Keratinocyte (primary cell): ENCODE data around the gene HOXB9. TPM values are rescaled to one million over a fixed set of nuclear protein-coding genes. Genes with fewer than 3 reads are reported as not detected.

ENCODE experiments used
- DNase-seq: peaks from one replicate; pipeline ENCODE4 v3.0.0-alpha.2; 2011; ENCODE audit warnings: low read depth, missing footprints, low spot score
- FAIRE-seq: peaks from 2 replicates; lab custom pipeline; 2011; peaks lifted over from hg19 to GRCh38; lab: Jason Lieb, UNC
- H2AFZ ChIP-seq: 2 replicates; pipeline ENCODE4 v1.6.0; 2012; ENCODE audit warnings: low read length, control low read depth, inconsistent platforms; ENCODE audit not compliant: control insufficient read depth
- H3K27ac ChIP-seq: 2 replicates; pipeline ENCODE4 v1.5.1; 2011; ENCODE audit warnings: low read length; ENCODE audit not compliant: control insufficient read depth, insufficient read depth
- H3K27me3 ChIP-seq: 3 replicates; pipeline ENCODE4 v1.6.0; 2011; ENCODE audit warnings: low read length; ENCODE audit not compliant: control insufficient read depth, insufficient read depth; ENCODE audit errors: extremely low read depth
- H3K36me3 ChIP-seq, 2 experiments: 2 replicates in 1 of 2; 3 replicates in 1 of 2; pipeline ENCODE4 v1.5.1; 2011; ENCODE audit warnings: low read length in 2 of 2, mild to moderate bottlenecking in 1 of 2; ENCODE audit not compliant: control insufficient read depth in 2 of 2, insufficient read depth in 2 of 2; ENCODE audit errors: extremely low read depth in 1 of 2
- H3K4me1 ChIP-seq: 3 replicates; pipeline ENCODE4 v1.5.1; 2011; ENCODE audit warnings: low read length; ENCODE audit not compliant: control insufficient read depth, insufficient read depth; ENCODE audit errors: extremely low read depth
- H3K4me2 ChIP-seq: 3 replicates; pipeline ENCODE4 v1.6.0; 2011; ENCODE audit warnings: low read depth, low read length; ENCODE audit not compliant: control insufficient read depth, insufficient read depth; ENCODE audit errors: extremely low read depth
- H3K4me3 ChIP-seq, 3 experiments: fragments of 200-600 bp in 1 of 3; sonication (generic) in 1 of 3; 2 replicates in 2 of 3; 3 replicates in 1 of 3; pipeline ENCODE4 v1.5.1; 2011 to 2016; ENCODE audit warnings: low read length in 3 of 3, mild to moderate bottlenecking in 3 of 3, control low read depth in 2 of 3, inconsistent platforms in 1 of 3, low read depth in 1 of 3, mixed read lengths in 1 of 3, mixed run types in 1 of 3, moderate library complexity in 1 of 3; ENCODE audit not compliant: control insufficient read depth in 2 of 3, insufficient read depth in 2 of 3; ENCODE audit errors: extremely low read depth in 1 of 3
- H3K79me2 ChIP-seq: 2 replicates; pipeline ENCODE4 v1.6.0; 2012; ENCODE audit warnings: low read length; ENCODE audit not compliant: control insufficient read depth, insufficient read depth
- H3K9ac ChIP-seq: 3 replicates; pipeline ENCODE4 v1.6.0; 2011; ENCODE audit warnings: low read length; ENCODE audit not compliant: control insufficient read depth, insufficient read depth; ENCODE audit errors: extremely low read depth
- H3K9me1 ChIP-seq: 3 replicates; pipeline ENCODE4 v1.6.0; 2011; ENCODE audit warnings: low read length; ENCODE audit not compliant: control insufficient read depth, insufficient read depth; ENCODE audit errors: extremely low read depth
- H3K9me3 ChIP-seq: 2 replicates; pipeline ENCODE4 v1.5.1; 2012; ENCODE audit warnings: low read depth, low read length; ENCODE audit not compliant: control insufficient read depth
- H4K20me1 ChIP-seq: 3 replicates; pipeline ENCODE4 v1.6.0; 2011; ENCODE audit warnings: low read length; ENCODE audit not compliant: control insufficient read depth, insufficient read depth; ENCODE audit errors: extremely low read depth
- EZH2 ChIP-seq: IDR thresholded peaks from one replicate; pipeline ENCODE4 v1.6.1; 2012; ENCODE audit warnings: inconsistent platforms, mild to moderate bottlenecking, low read length, moderate library complexity
- dilution Hi-C: fragments of 300-500 bp; cut with MboI; formaldehyde crosslinking; loops from one replicate; pipeline ENCODE4 v1.7.0; 2020; ENCODE audit warnings: low sequenced_read_pairs; ENCODE audit not compliant: extremely low pct_ligation_motif_present
- polyA plus RNA-seq, 5 experiments: library from polyadenylated mRNA; depleted of rRNA in 3 of 5; stranded (reverse) in 3 of 5; stranded (forward) in 1 of 5; unstranded in 1 of 5; fragments of >200 nt; gene quantifications; 1 replicate in 1 of 5; 2 replicates in 3 of 5; 3 replicates in 1 of 5; pipeline versions ENCODE4 v1.2.1 to v1.2.3, GENCODE V29; 2011 to 2012; ENCODE audit warnings: missing spikeins in 2 of 5, low read depth in 1 of 5, low replicate concordance in 1 of 5
- TF ChIP-seq, protein P1 (sequence below), 3 experiments: IDR thresholded peaks in 1 of 3; conservative IDR thresholded peaks in 1 of 3; optimal IDR thresholded peaks in 1 of 3; 2 replicates in 2 of 3; 3 replicates in 1 of 3; pipeline versions ENCODE3 to v1.5.1; 2011; ENCODE audit warnings: low read length in 3 of 3, mild to moderate bottlenecking in 3 of 3, moderate library complexity in 2 of 3, control low read depth in 1 of 3, inconsistent platforms in 1 of 3; ENCODE audit not compliant: insufficient read depth in 2 of 3; ENCODE audit errors: extremely low read depth in 1 of 3

Gene HOXB9
- polyA plus RNA-seq, 1 donor (not counting 4 experiments of a cell fraction or from before 2014, with no cell fraction given), result 0.03 TPM

DNA sequence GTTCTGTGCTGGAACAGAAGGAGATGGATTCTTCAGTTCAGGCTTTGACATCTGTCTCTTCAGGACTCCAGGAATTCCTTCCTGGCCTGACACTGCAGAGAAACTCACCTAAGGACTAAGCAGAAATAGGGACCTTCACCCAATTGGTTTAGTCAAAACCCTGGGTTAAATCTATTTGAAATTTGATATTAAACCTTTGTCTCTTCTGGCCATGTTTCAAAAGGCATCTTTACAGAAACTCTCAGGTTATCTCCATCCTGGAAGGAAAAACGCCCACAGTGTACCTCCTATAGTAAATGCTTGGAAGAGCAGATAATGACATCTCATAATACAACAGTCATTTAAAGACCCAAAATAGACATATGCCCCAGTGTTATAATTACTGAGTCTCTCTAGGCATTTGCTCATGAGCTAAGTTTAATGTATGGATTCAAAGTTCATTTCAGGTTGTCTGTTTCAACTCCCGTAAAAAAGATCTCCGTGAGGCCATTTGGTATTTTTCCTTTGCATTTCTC, 42.4 kb downstream of the HOXB9 start:
- no peaks in the 10 kb centered on the region for H3K9me1 ChIP-seq
- TF ChIP-seq, protein P1, sequence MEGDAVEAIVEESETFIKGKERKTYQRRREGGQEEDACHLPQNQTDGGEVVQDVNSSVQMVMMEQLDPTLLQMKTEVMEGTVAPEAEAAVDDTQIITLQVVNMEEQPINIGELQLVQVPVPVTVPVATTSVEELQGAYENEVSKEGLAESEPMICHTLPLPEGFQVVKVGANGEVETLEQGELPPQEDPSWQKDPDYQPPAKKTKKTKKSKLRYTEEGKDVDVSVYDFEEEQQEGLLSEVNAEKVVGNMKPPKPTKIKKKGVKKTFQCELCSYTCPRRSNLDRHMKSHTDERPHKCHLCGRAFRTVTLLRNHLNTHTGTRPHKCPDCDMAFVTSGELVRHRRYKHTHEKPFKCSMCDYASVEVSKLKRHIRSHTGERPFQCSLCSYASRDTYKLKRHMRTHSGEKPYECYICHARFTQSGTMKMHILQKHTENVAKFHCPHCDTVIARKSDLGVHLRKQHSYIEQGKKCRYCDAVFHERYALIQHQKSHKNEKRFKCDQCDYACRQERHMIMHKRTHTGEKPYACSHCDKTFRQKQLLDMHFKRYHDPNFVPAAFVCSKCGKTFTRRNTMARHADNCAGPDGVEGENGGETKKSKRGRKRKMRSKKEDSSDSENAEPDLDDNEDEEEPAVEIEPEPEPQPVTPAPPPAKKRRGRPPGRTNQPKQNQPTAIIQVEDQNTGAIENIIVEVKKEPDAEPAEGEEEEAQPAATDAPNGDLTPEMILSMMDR (optimal IDR thresholded peaks at IDR 0.05 in 1 of 3, IDR thresholded peaks at IDR 0.05 in 1 of 3, conservative IDR thresholded peaks at IDR 0.05 in 1 of 3; ENCODE audit: extremely low read depth in 1 of 3, insufficient read depth in 2 of 3, low read length in 3 of 3), result no peak
- no peak for TF ChIP-seq EZH2
- no peaks in the 10 kb centered on the region for H3K36me3 ChIP-seq
- dilution Hi-C loops, result no loop called here
- no peaks in the 10 kb centered on the region for H3K9me3 ChIP-seq
- no peaks in the 10 kb centered on the region for H4K20me1 ChIP-seq
- FAIRE-seq, result no peak
- H3K27ac ChIP-seq, result no peak overlapping the region
- peaks cover 69% of the 10 kb centered on the region for H3K27me3 ChIP-seq
- H3K9ac ChIP-seq, result no peak overlapping the region
- peaks cover 17% of the 10 kb centered on the region for H3K4me1 ChIP-seq
- no peak overlapping the region for H3K4me3 ChIP-seq
- H3K79me2 ChIP-seq, result no peaks in the 10 kb centered on the region
- no peak overlapping the region for H3K4me2 ChIP-seq
- no peak for DNase-seq
- H2AFZ ChIP-seq, result no peak overlapping the region

DNA sequence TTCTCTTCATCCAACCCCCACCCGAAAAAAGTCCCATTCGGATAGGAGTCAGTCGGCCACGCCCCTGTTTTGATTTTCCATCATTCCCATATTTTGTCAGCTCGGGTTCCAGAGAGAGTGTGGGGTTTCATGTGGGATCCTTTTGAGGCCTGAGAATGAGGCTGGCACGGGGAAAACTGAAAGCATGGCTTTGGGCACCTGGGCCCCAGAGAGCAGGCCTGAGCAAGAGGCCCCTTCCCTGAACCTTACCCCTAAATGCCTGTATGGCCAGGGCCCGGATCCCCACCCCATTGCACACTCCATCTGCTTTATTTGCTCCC, 43.4 kb downstream of the HOXB9 start:
- no peaks in the 10 kb centered on the region for H3K9me3 ChIP-seq
- H3K9me1 ChIP-seq, result no peaks in the 10 kb centered on the region
- no peak for FAIRE-seq
- H3K4me1 ChIP-seq, result peaks cover 17% of the 10 kb centered on the region
- dilution Hi-C loops, result no loop called here
- no peak overlapping the region for H2AFZ ChIP-seq
- H3K4me3 ChIP-seq, result no peak overlapping the region
- no peak overlapping the region for H3K9ac ChIP-seq
- no peak for TF ChIP-seq EZH2
- TF ChIP-seq, protein P1 (optimal IDR thresholded peaks at IDR 0.05 in 1 of 3, IDR thresholded peaks at IDR 0.05 in 1 of 3, conservative IDR thresholded peaks at IDR 0.05 in 1 of 3; ENCODE audit: extremely low read depth in 1 of 3, insufficient read depth in 2 of 3, low read length in 3 of 3), result no peak
- no peak for DNase-seq
- no peaks in the 10 kb centered on the region for H3K36me3 ChIP-seq
- H3K79me2 ChIP-seq, result no peaks in the 10 kb centered on the region
- H3K27ac ChIP-seq, result no peak overlapping the region
- H4K20me1 ChIP-seq, result no peaks in the 10 kb centered on the region
- H3K4me2 ChIP-seq, result no peak overlapping the region
- peaks cover 67% of the 10 kb centered on the region for H3K27me3 ChIP-seq
